Activated CD8-positive, alpha-beta T cell treated with anti-CD3 and anti-CD28 coated beads for 36 hours (primary cell): ENCODE measurements around the gene KIF21A. TPM values are rescaled to one million over a fixed set of nuclear protein-coding genes. Genes with fewer than 3 reads are reported as not detected.

Experiments
- ATAC-seq: fragments of 200-7000 bp; cut with Tn5 transposase; one replicate; pipeline ENCODE4 v1.10.0; 2021; ENCODE audit warnings: mild to moderate bottlenecking, moderate library complexity
- CTCF ChIA-PET: fragments of 350-600 bp; sonication (Branson Sonifier 250); formaldehyde crosslinking; loops from one replicate; lab custom pipeline; 2021; ENCODE audit warnings: antibody characterized with exemption; lab: Charles Lee
- POLR2A ChIA-PET: fragments of 350-600 bp; sonication (Branson Sonifier 250); formaldehyde crosslinking; loops from one replicate; lab custom pipeline; 2021; ENCODE audit warnings: antibody characterized with exemption; lab: Charles Lee
- DNase-seq: peaks from one replicate; pipeline ENCODE4 v3.0.0-alpha.2; 2020
- H3K27ac Mint-ChIP-seq: one replicate; pipeline ENCODE4 v1.8.0; 2021; ENCODE audit warnings: mild to moderate bottlenecking, mixed read lengths
- H3K27me3 Mint-ChIP-seq: one replicate; pipeline ENCODE4 v1.8.0; 2021; ENCODE audit warnings: mixed read lengths
- H3K36me3 Mint-ChIP-seq: one replicate; pipeline ENCODE4 v1.8.0; 2021; ENCODE audit warnings: low read depth, mixed read lengths
- H3K4me1 Mint-ChIP-seq: one replicate; pipeline ENCODE4 v1.8.0; 2021; ENCODE audit warnings: low read depth, mixed read lengths
- H3K4me3 Mint-ChIP-seq: one replicate; pipeline ENCODE4 v1.8.0; 2021; ENCODE audit warnings: mild to moderate bottlenecking, moderate library complexity, mixed read lengths
- H3K9me3 Mint-ChIP-seq: one replicate; pipeline ENCODE4 v1.8.0; 2021; ENCODE audit warnings: mixed read lengths
- CTCF ChIP-seq: fragments of 200-600 bp; IDR thresholded peaks from one replicate; pipeline ENCODE4 v1.8.0; 2022; ENCODE audit warnings: antibody characterized with exemption, mild to moderate bottlenecking
- intact Hi-C: fragments of 100-400 bp; cut with micrococcal nuclease; formaldehyde crosslinking; loops from one replicate; pipeline ENCODE4 v1.10.0; 2022
- total RNA-seq, 2 experiments: library from RNA; stranded (reverse); gene quantifications; one replicate each; pipeline ENCODE4 v1.2.3, GENCODE V29; 2021

The KIF21A gene
- total RNA-seq, result 10 to 100 TPM; 18.0 to 20.0 TPM

- intact Hi-C loops, result loop anchor here (2.0 to 10.0 kb wide), 2 partner anchors 129 to 177 kb away; no protein-coding TSS in a partner anchor
- peaks cover 2% of the 10 kb centered on the region for H3K36me3 Mint-ChIP-seq
- peak within 1 kb of the TSS; percentile 89 for H3K4me3 Mint-ChIP-seq
- peak; percentile 91 for DNase-seq
- no peaks in the 10 kb centered on the region for H3K9me3 Mint-ChIP-seq
- peaks cover 20% of the 10 kb centered on the region for H3K4me1 Mint-ChIP-seq
- peaks cover 4% of the 10 kb centered on the region for H3K27me3 Mint-ChIP-seq
- CTCF ChIA-PET, result interaction anchor here (0.7 to 2.6 kb wide), 7 partner anchors 11 to 176 kb away, joined by 3 to 7 read pairs (median 4); partner anchors contain the start of gene ABCD2
- peak; percentile 95 for ATAC-seq
- peak within 1 kb of the TSS; percentile 94 for H3K27ac Mint-ChIP-seq
- POLR2A ChIA-PET, result interaction anchor here (1.2 to 1.4 kb wide), 3 partner anchors 19 to 198 kb away, joined by 3 to 4 read pairs (median 3); no protein-coding TSS in a partner anchor
- peak; percentile 67 for TF ChIP-seq CTCF
Measured at GRCh38 chr12:39443081-39443928, at the start of gene KIF21A. TSS of gene KIF21A (minus strand) at chr12:39443120. CDS start at chr12:39442970, 150 bp downstream.

- intact Hi-C loops, result no loop called here
- ATAC-seq (no peak), DNase-seq (no peak)
- H3K4me3 Mint-ChIP-seq, result no peak overlapping the region
- H3K4me1 Mint-ChIP-seq, result no peaks in the 10 kb centered on the region
- CTCF ChIA-PET, result no interaction called here
- H3K9me3 Mint-ChIP-seq, result peaks cover 5% of the 10 kb centered on the region
- no peaks in the 10 kb centered on the region for H3K27me3 Mint-ChIP-seq
- H3K27ac Mint-ChIP-seq, result no peak overlapping the region
- H3K36me3 Mint-ChIP-seq, result peaks cover 2% of the 10 kb centered on the region
- POLR2A ChIA-PET, result interaction anchor here (0.8 kb wide), 1 partner anchor 77 kb away, joined by 3 read pairs; no protein-coding TSS in a partner anchor
- TF ChIP-seq CTCF, result no peak
Measured at GRCh38 chr12:39490500-39491282, 47.8 kb upstream of the KIF21A start.

GRCh38 chr12:39483597-39483996 lies 40.7 kb upstream of the KIF21A start:
- intact Hi-C loops, result no loop called here
- Mint-ChIP-seq H3K27ac (no peak overlapping the region), H3K36me3 (peaks cover 8% of the 10 kb centered on the region), H3K27me3 (no peaks in the 10 kb centered on the region), H3K4me3 (no peak overlapping the region), H3K4me1 (no peaks in the 10 kb centered on the region), H3K9me3 (peaks cover 1% of the 10 kb centered on the region)
- ATAC-seq, result no peak
- DNase-seq, result no peak
- ChIA-PET CTCF (interaction anchor here (1.6 kb wide), 1 partner anchor 16 kb away, joined by 4 read pairs; no protein-coding TSS in a partner anchor), POLR2A (no interaction called here)
- TF ChIP-seq CTCF, result no peak

- CTCF ChIA-PET, result interaction anchor here (1.6 kb wide), 1 partner anchor 15 kb away, joined by 4 read pairs; no protein-coding TSS in a partner anchor
- TF ChIP-seq CTCF, result no peak
- Mint-ChIP-seq H3K9me3 (no peaks in the 10 kb centered on the region), H3K4me1 (no peaks in the 10 kb centered on the region), H3K27me3 (no peaks in the 10 kb centered on the region), H3K4me3 (no peak overlapping the region), H3K27ac (no peak overlapping the region), H3K36me3 (peaks cover 6% of the 10 kb centered on the region)
- intact Hi-C loops, result no loop called here
- DNase-seq (no peak), ATAC-seq (no peak)
- POLR2A ChIA-PET, result no interaction called here
Measured at GRCh38 chr12:39483042-39483441, 40.1 kb upstream of the KIF21A start.
